HepG2 (cell line): ENCODE results near the gene POLR3F. TPM values are rescaled to one million over a fixed set of nuclear protein-coding genes. Genes with fewer than 3 reads are reported as not detected.

Experiments used
- BORCS8-MEF2B ChIP-seq: sonication (generic); formaldehyde crosslinking; IDR thresholded peaks from 2 replicates; pipeline ENCODE4 v1.8.0; 2022; ENCODE audit warnings: mild to moderate bottlenecking, missing genetic modification reagents
- FOXJ3 ChIP-seq: sonication (generic); formaldehyde crosslinking; IDR thresholded peaks from 2 replicates; pipeline ENCODE4 v1.4.0; 2020; ENCODE audit warnings: missing genetic modification reagents, mild to moderate bottlenecking, borderline replicate concordance
- HES4 ChIP-seq: sonication (generic); formaldehyde crosslinking; IDR thresholded peaks from 2 replicates; pipeline ENCODE4 v1.9.0; 2021; ENCODE audit warnings: mild to moderate bottlenecking, missing genetic modification reagents, borderline replicate concordance
- MAFG ChIP-seq: sonication (generic); formaldehyde crosslinking; IDR thresholded peaks from 2 replicates; pipeline ENCODE4 v1.5.1; 2020; ENCODE audit warnings: mild to moderate bottlenecking, missing genetic modification reagents
- SNRNP70 ChIP-seq: fragments of 200-400 bp; formaldehyde crosslinking; IDR thresholded peaks from 2 replicates; pipeline ENCODE4 v1.6.1; 2017; ENCODE audit warnings: mild to moderate bottlenecking, low read depth, low read length, moderate library complexity
- SOX5 ChIP-seq: IDR thresholded peaks from 2 replicates; pipeline ENCODE4 v1.6.1; 2016; ENCODE audit warnings: borderline replicate concordance
- ZBTB7B ChIP-seq: sonication (generic); formaldehyde crosslinking; IDR thresholded peaks from 2 replicates; pipeline ENCODE4 v1.4.0; 2020; ENCODE audit warnings: missing genetic modification reagents
- ZFP41 ChIP-seq: sonication (generic); formaldehyde crosslinking; IDR thresholded peaks from 2 replicates; pipeline ENCODE4 v1.4.0; 2020; ENCODE audit warnings: mild to moderate bottlenecking, missing genetic modification reagents, borderline replicate concordance
- ZFY ChIP-seq: sonication (generic); formaldehyde crosslinking; IDR thresholded peaks from 2 replicates; pipeline ENCODE4 v1.4.0; 2020; ENCODE audit warnings: missing genetic modification reagents
- ZNF180 ChIP-seq: sonication (generic); formaldehyde crosslinking; IDR thresholded peaks from 2 replicates; pipeline ENCODE4 v1.4.0; 2020; ENCODE audit warnings: low read depth, missing genetic modification reagents, borderline replicate concordance
- ZNF260 ChIP-seq: sonication (generic); formaldehyde crosslinking; IDR thresholded peaks from 2 replicates; pipeline ENCODE4 v1.4.0; 2020; ENCODE audit warnings: missing genetic modification reagents, low read depth, mild to moderate bottlenecking, borderline replicate concordance
- ZNF766 ChIP-seq: sonication (generic); formaldehyde crosslinking; IDR thresholded peaks from 2 replicates; pipeline ENCODE4 v1.5.0; 2020; ENCODE audit warnings: missing genetic modification reagents, borderline replicate concordance
- ZNF768 ChIP-seq: sonication (generic); formaldehyde crosslinking; IDR thresholded peaks from 2 replicates; pipeline ENCODE4 v1.4.0; 2020; ENCODE audit warnings: missing genetic modification reagents
- polyA plus RNA-seq, 8 experiments: library from polyadenylated mRNA; depleted of rRNA in 3 of 8; stranded (reverse) in 7 of 8; unstranded in 1 of 8; fragments of >200 nt; fragmentation: Illumina TruSeq in 4 of 8; extraction: Trizol in 4 of 8; gene quantifications; 2 replicates each; pipeline versions ENCODE4 v1.2.1 to v1.2.3, GENCODE V29; 2011 to 2016; ENCODE audit warnings: low read depth in 4 of 8, missing spikeins in 1 of 8, mixed read lengths in 1 of 8; ENCODE audit not compliant: insufficient read depth in 1 of 8
- total RNA-seq, 5 experiments: library from RNA; depleted of rRNA; stranded (reverse); fragments of >200 nt; fragmentation: Illumina TruSeq; extraction: Trizol; gene quantifications; 2 replicates each; pipeline ENCODE4 v1.2.3, GENCODE V29; 2016; ENCODE audit warnings: low read depth in 1 of 5
- TF ChIP-seq, protein P1 (sequence below): IDR thresholded peaks from 2 replicates; pipeline ENCODE4 v1.6.1; 2016; ENCODE audit warnings: missing genetic modification reagents, missing compliant biosample characterization
- TF ChIP-seq, protein P2 (sequence below): sonication (generic); formaldehyde crosslinking; IDR thresholded peaks from 2 replicates; pipeline ENCODE4 v1.4.0; 2020; ENCODE audit warnings: missing genetic modification reagents
- TF ChIP-seq, protein P3 (sequence below): sonication (generic); formaldehyde crosslinking; IDR thresholded peaks from 2 replicates; pipeline ENCODE4 v1.5.1; 2020; ENCODE audit warnings: mild to moderate bottlenecking, missing genetic modification reagents, moderate library complexity
- TF ChIP-seq, protein P4 (sequence below): sonication (generic); formaldehyde crosslinking; IDR thresholded peaks from 2 replicates; pipeline ENCODE4 v1.8.0; 2023; ENCODE audit warnings: mild to moderate bottlenecking, missing genetic modification reagents
- TF ChIP-seq, protein P5 (sequence below): sonication (generic); formaldehyde crosslinking; IDR thresholded peaks from 2 replicates; pipeline ENCODE4 v1.5.1; 2020; ENCODE audit warnings: missing genetic modification reagents, mild to moderate bottlenecking, borderline replicate concordance

Gene POLR3F
- total and polyA plus RNA-seq, 2 of the 13 experiments (the other 11 are each of a cell fraction or from before 2014, with no cell fraction given) = 11.7 to 25.5 TPM

DNA sequence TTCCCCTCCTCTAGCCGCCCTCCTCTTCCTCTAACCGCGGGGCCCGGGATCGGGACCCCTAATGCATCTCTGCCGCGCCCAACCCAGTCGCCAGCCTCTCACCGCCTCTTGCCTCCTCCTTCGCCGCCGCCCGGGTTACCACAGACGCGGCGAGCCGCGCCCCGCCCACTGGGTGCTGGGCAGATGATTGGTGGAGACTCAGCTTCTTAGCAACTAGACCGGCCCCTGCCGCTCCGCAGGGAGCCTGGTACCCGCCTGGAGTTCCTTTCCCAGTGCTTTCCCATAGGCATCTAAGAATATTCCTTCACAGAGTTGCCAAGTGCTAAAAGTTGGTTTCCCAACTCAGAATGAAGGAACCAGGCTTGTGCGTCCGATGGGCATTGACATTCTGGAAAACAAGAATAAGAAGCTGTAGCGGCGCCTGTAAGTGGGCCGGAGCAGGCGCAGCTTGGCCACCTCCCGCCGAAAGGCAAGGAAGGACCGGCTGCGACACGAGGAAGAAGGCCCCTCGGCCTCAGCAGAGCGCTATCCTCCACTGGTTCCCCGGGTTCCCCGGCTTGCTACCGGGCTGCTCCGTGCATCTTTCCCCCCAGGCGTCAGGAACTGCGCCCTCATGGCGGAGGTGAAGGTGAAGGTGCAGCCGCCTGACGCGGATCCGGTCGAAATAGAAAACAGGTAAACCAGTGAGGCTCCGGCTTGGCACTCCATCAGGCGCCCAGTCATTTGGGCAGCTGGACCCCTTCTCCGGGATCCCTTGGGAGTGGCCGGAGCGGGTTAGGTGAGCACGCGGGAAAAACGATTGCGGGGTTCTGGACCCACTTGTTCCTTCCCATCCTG lies at the start of gene POLR3F, which contains the start of gene DZANK1 (continued):
- TF ChIP-seq FOXJ3 (CRISPR knock-in tag) = peak; percentile 86; the same call in 1 of the 2 replicates
- TF ChIP-seq, protein P1, sequence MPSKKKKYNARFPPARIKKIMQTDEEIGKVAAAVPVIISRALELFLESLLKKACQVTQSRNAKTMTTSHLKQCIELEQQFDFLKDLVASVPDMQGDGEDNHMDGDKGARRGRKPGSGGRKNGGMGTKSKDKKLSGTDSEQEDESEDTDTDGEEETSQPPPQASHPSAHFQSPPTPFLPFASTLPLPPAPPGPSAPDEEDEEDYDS (CRISPR knock-in tag) = peak; percentile 36
- peak; percentile 45 for TF ChIP-seq ZNF766
- TF ChIP-seq, protein P2, sequence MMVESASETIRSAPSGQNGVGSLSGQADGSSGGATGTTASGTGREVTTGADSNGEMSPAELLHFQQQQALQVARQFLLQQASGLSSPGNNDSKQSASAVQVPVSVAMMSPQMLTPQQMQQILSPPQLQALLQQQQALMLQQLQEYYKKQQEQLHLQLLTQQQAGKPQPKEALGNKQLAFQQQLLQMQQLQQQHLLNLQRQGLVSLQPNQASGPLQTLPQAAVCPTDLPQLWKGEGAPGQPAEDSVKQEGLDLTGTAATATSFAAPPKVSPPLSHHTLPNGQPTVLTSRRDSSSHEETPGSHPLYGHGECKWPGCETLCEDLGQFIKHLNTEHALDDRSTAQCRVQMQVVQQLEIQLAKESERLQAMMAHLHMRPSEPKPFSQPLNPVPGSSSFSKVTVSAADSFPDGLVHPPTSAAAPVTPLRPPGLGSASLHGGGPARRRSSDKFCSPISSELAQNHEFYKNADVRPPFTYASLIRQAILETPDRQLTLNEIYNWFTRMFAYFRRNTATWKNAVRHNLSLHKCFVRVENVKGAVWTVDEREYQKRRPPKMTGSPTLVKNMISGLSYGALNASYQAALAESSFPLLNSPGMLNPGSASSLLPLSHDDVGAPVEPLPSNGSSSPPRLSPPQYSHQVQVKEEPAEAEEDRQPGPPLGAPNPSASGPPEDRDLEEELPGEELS (CRISPR knock-in tag) = peak; percentile 68
- TF ChIP-seq SNRNP70 = no peak
- TF ChIP-seq, protein P3, sequence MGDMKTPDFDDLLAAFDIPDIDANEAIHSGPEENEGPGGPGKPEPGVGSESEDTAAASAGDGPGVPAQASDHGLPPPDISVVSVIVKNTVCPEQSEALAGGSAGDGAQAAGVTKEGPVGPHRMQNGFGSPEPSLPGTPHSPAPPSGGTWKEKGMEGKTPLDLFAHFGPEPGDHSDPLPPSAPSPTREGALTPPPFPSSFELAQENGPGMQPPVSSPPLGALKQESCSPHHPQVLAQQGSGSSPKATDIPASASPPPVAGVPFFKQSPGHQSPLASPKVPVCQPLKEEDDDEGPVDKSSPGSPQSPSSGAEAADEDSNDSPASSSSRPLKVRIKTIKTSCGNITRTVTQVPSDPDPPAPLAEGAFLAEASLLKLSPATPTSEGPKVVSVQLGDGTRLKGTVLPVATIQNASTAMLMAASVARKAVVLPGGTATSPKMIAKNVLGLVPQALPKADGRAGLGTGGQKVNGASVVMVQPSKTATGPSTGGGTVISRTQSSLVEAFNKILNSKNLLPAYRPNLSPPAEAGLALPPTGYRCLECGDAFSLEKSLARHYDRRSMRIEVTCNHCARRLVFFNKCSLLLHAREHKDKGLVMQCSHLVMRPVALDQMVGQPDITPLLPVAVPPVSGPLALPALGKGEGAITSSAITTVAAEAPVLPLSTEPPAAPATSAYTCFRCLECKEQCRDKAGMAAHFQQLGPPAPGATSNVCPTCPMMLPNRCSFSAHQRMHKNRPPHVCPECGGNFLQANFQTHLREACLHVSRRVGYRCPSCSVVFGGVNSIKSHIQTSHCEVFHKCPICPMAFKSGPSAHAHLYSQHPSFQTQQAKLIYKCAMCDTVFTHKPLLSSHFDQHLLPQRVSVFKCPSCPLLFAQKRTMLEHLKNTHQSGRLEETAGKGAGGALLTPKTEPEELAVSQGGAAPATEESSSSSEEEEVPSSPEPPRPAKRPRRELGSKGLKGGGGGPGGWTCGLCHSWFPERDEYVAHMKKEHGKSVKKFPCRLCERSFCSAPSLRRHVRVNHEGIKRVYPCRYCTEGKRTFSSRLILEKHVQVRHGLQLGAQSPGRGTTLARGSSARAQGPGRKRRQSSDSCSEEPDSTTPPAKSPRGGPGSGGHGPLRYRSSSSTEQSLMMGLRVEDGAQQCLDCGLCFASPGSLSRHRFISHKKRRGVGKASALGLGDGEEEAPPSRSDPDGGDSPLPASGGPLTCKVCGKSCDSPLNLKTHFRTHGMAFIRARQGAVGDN (CRISPR knock-in tag) = peak; percentile 82
- TF ChIP-seq, protein P4, sequence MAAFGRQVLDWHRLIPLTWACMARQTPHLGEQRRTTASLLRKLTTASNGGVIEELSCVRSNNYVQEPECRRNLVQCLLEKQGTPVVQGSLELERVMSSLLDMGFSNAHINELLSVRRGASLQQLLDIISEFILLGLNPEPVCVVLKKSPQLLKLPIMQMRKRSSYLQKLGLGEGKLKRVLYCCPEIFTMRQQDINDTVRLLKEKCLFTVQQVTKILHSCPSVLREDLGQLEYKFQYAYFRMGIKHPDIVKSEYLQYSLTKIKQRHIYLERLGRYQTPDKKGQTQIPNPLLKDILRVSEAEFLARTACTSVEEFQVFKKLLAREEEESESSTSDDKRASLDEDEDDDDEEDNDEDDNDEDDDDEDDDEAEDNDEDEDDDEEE (CRISPR knock-in tag) = peak; percentile 83; the same call in 1 of the 2 replicates
- no peak; the same call in 1 of the 2 replicates for TF ChIP-seq BORCS8-MEF2B (CRISPR knock-in tag)
- TF ChIP-seq ZNF260 (CRISPR knock-in tag) = no peak
- TF ChIP-seq ZNF180 = 0 out of 2 replicates have a peak, but pooled peaks have one; percentile 47
- TF ChIP-seq ZBTB7B (CRISPR knock-in tag) = 0 out of 2 replicates have a peak, but pooled peaks have one; percentile 9
- TF ChIP-seq SOX5 (CRISPR knock-in tag) = no peak; the same call in 1 of the 2 replicates
- TF ChIP-seq, protein P5, sequence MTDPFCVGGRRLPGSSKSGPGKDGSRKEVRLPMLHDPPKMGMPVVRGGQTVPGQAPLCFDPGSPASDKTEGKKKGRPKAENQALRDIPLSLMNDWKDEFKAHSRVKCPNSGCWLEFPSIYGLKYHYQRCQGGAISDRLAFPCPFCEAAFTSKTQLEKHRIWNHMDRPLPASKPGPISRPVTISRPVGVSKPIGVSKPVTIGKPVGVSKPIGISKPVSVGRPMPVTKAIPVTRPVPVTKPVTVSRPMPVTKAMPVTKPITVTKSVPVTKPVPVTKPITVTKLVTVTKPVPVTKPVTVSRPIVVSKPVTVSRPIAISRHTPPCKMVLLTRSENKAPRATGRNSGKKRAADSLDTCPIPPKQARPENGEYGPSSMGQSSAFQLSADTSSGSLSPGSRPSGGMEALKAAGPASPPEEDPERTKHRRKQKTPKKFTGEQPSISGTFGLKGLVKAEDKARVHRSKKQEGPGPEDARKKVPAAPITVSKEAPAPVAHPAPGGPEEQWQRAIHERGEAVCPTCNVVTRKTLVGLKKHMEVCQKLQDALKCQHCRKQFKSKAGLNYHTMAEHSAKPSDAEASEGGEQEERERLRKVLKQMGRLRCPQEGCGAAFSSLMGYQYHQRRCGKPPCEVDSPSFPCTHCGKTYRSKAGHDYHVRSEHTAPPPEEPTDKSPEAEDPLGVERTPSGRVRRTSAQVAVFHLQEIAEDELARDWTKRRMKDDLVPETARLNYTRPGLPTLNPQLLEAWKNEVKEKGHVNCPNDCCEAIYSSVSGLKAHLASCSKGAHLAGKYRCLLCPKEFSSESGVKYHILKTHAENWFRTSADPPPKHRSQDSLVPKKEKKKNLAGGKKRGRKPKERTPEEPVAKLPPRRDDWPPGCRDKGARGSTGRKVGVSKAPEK = no peak
- TF ChIP-seq HES4 (CRISPR knock-in tag) = no peak
- TF ChIP-seq ZFP41 = no peak; the same call in 1 of the 2 replicates
- peak; percentile 75; the same call in 1 of the 2 replicates for TF ChIP-seq ZNF768 (CRISPR knock-in tag)
- peak; percentile 92 for TF ChIP-seq ZFY (CRISPR knock-in tag)
- no peak for TF ChIP-seq MAFG
